T-cell (primary cell): ENCODE results near the gene NUP42. TPM values are rescaled to one million over a fixed set of nuclear protein-coding genes. Genes with fewer than 3 reads are reported as not detected.
"Not testable (repeated sequence)": the region's sequence is repeated elsewhere in the genome, so short reads cannot be mapped to it uniquely, and the experiment has no call there.

Source experiments
- ATAC-seq, 4 experiments: fragments of 200-7000 bp in 3 of 4; fragments of 150-1000 bp in 1 of 4; cut with Tn5 transposase; replicated peaks in 1 of 4; 1 replicate in 3 of 4; 2 replicates in 1 of 4; pipeline ENCODE4 v1.10.0; 2021; ENCODE audit warnings: moderate library complexity in 3 of 4, mild to moderate bottlenecking in 2 of 4, moderate number of reproducible peaks in 1 of 4
- CTCF ChIA-PET, 2 donors: fragments of 300-600 bp; sonication (Branson Sonifier 250); formaldehyde crosslinking; loops; one replicate each; lab custom pipeline; 2022; ENCODE audit warnings: antibody characterized with exemption in 2 of 2; lab: Charles Lee
- POLR2A ChIA-PET, 2 donors: fragments of 300-600 bp; sonication (Branson Sonifier 250); formaldehyde crosslinking; loops; one replicate each; lab custom pipeline; 2022; ENCODE audit warnings: antibody characterized with exemption in 2 of 2; lab: Charles Lee
- DNase-seq, 35 experiments: peaks; one replicate each; pipeline versions ENCODE4 v3.0.0 to v3.0.0-alpha.2; 2013 to 2023
- H3K27ac ChIP-seq: one replicate; pipeline ENCODE4 v1.5.1; 2013; ENCODE audit warnings: low read length
- H3K27me3 ChIP-seq, 2 experiments: replicated peaks in 1 of 2; 1 replicate in 1 of 2; 2 replicates in 1 of 2; pipeline versions ENCODE4 v1.6.1 to v1.7.0; 2013; ENCODE audit warnings: low read length in 1 of 2, mixed read lengths in 1 of 2; ENCODE audit not compliant: control insufficient read depth in 2 of 2, insufficient read depth in 2 of 2; ENCODE audit errors: extremely low read depth in 1 of 2
- H3K36me3 ChIP-seq, 2 donors: 1 replicate in 1 of 2; 2 replicates in 1 of 2; pipeline versions ENCODE4 v1.6.1 to v1.7.0; 2013; ENCODE audit warnings: low read length in 1 of 2; ENCODE audit not compliant: control insufficient read depth in 2 of 2, insufficient read depth in 1 of 2; ENCODE audit errors: extremely low read depth in 1 of 2
- H3K4me1 ChIP-seq, 2 experiments: 1 replicate in 1 of 2; 2 replicates in 1 of 2; pipeline versions ENCODE4 v1.6.1 to v1.7.0; 2013; ENCODE audit warnings: low read length in 2 of 2, mixed read lengths in 1 of 2; ENCODE audit not compliant: insufficient read depth in 2 of 2, control insufficient read depth in 1 of 2; ENCODE audit errors: extremely low read depth in 1 of 2
- H3K4me3 ChIP-seq, 2 donors: 1 replicate in 1 of 2; 2 replicates in 1 of 2; pipeline versions ENCODE4 v1.5.1 to v1.7.0; 2013; ENCODE audit warnings: mild to moderate bottlenecking in 2 of 2, low read length in 1 of 2, moderate library complexity in 1 of 2; ENCODE audit not compliant: control insufficient read depth in 1 of 2; ENCODE audit errors: extremely low read depth in 1 of 2
- H3K9me3 ChIP-seq: 2 replicates; pipeline ENCODE4 v1.7.0; 2013
- H3K27ac Mint-ChIP-seq, 2 donors: one replicate each; pipeline ENCODE4 v1.8.0; 2020 to 2021; ENCODE audit warnings: mild to moderate bottlenecking in 2 of 2, mixed read lengths in 2 of 2
- H3K27me3 Mint-ChIP-seq, 2 donors: one replicate each; pipeline ENCODE4 v1.8.0; 2021 to 2022; ENCODE audit warnings: mixed read lengths in 2 of 2
- H3K36me3 Mint-ChIP-seq: one replicate; pipeline ENCODE4 v1.8.0; 2021; ENCODE audit warnings: mixed read lengths
- H3K4me1 Mint-ChIP-seq, 3 donors: one replicate each; pipeline ENCODE4 v1.8.0; 2020 to 2022; ENCODE audit warnings: mixed read lengths in 3 of 3, mild to moderate bottlenecking in 1 of 3
- H3K4me3 Mint-ChIP-seq, 3 donors: one replicate each; pipeline ENCODE4 v1.8.0; 2020 to 2022; ENCODE audit warnings: mild to moderate bottlenecking in 3 of 3, mixed read lengths in 3 of 3, moderate library complexity in 3 of 3
- H3K9me3 Mint-ChIP-seq, 3 donors: one replicate each; pipeline ENCODE4 v1.8.0; 2020 to 2022; ENCODE audit warnings: mixed read lengths in 3 of 3
- WGBS: methylation state at CpG from one replicate; pipeline ENCODE4 v1.1.5; 2013; ENCODE audit warnings: missing lambda C conversion rate; ENCODE audit not compliant: insufficient coverage; 5-methylcytosine and 5-hydroxymethylcytosine counted together
- total RNA-seq, 35 experiments: library from RNA in 6 of 35; stranded (reverse) in 6 of 35; fragments of 120-200 nt in 1 of 35; gene quantifications; one replicate each; pipeline versions ENCODE4 v1.2.1 to v1.2.4 and lab custom pipeline; 2013 to 2026

NUP42 gene
- total RNA-seq, 5 donors from 2014 or later (not counting 1 experiment from before 2014, with no cell fraction given), result 17.5 to 38.9 (median 31.9) TPM

GRCh38 chr7:23196306-23196705 lies 14.5 kb downstream of the NUP42 start:
- POLR2A ChIA-PET, result no interaction called here
- Mint-ChIP-seq H3K4me3 (no peak overlapping the region), H3K9me3 (no peaks in the 10 kb centered on the region), H3K36me3 (peaks cover 52% of the 10 kb centered on the region), H3K27ac (no peak overlapping the region), H3K27me3 (no peaks in the 10 kb centered on the region), H3K4me1 (peaks cover 0 to 1% (median 0%) of the 10 kb centered on the region in 3 donors)
- H3K36me3 ChIP-seq, result peaks cover 9 to 46% of the 10 kb centered on the region in 2 donors
- no peaks in the 10 kb centered on the region for H3K27me3 ChIP-seq
- CTCF ChIA-PET, result no interaction called here
- no peaks in the 10 kb centered on the region for H3K4me1 ChIP-seq
- no peak overlapping the region for H3K27ac ChIP-seq
- no peak overlapping the region for H3K4me3 ChIP-seq
- no CpG with 5 or more reads among the region's 5 CpGs for WGBS
- no peaks in the 10 kb centered on the region for H3K9me3 ChIP-seq
- no peak for DNase-seq
- ATAC-seq, result no peak

GRCh38 chr7:23197745-23198144 lies 15.9 kb downstream of the NUP42 start:
- H3K27me3 Mint-ChIP-seq, CTCF ChIA-PET, H3K27ac ChIP-seq, H3K4me1 ChIP-seq, H3K4me3 Mint-ChIP-seq, H3K9me3 ChIP-seq, H3K4me1 Mint-ChIP-seq, H3K27ac Mint-ChIP-seq, ATAC-seq, POLR2A ChIA-PET, DNase-seq, H3K4me3 ChIP-seq, H3K27me3 ChIP-seq, H3K9me3 Mint-ChIP-seq: not testable (repeated sequence)
- H3K36me3 ChIP-seq, result peaks cover 9 to 42% of the 10 kb centered on the region in 2 donors
- H3K36me3 Mint-ChIP-seq, result peaks cover 56% of the 10 kb centered on the region
- WGBS, result 100% methylated on average over 3 of the region's 5 CpGs

- Histone ChIP-seq H3K4me1 (no peaks in the 10 kb centered on the region), H3K4me3 (no peak overlapping the region), H3K27me3 (no peaks in the 10 kb centered on the region), H3K36me3 (peaks cover 9 to 41% of the 10 kb centered on the region in 2 donors), H3K27ac (no peak overlapping the region), H3K9me3 (no peaks in the 10 kb centered on the region)
- ATAC-seq, result no peak
- no peak for DNase-seq
- H3K27me3 Mint-ChIP-seq, result peaks cover 2 to 3% of the 10 kb centered on the region in 2 donors
- WGBS, result 100% methylated on average over 1 of the region's 2 CpGs
- ChIA-PET CTCF (interaction anchor here in 1 of 2 donors (0.6 kb wide), 1 partner anchor 340 kb away, joined by 3 read pairs; no protein-coding TSS in a partner anchor), POLR2A (no interaction called here)
- H3K27ac Mint-ChIP-seq, result no peak overlapping the region
- H3K36me3 Mint-ChIP-seq, result peaks cover 67% of the 10 kb centered on the region
- H3K4me3 Mint-ChIP-seq, result no peak overlapping the region
- H3K9me3 Mint-ChIP-seq, result no peaks in the 10 kb centered on the region
- H3K4me1 Mint-ChIP-seq, result peaks cover 0 to under 1% (median 0%) of the 10 kb centered on the region in 3 donors
Measured at GRCh38 chr7:23200331-23200730, 18.5 kb downstream of the NUP42 start.

GRCh38 chr7:23204241-23204640 lies 22.4 kb downstream of the NUP42 start:
- H3K36me3 ChIP-seq, result peaks cover 9 to 24% of the 10 kb centered on the region in 2 donors

GRCh38 chr7:23205577-23205908 lies 23.7 kb downstream of the NUP42 start:
- Mint-ChIP-seq H3K4me3 (peak overlapping the region in 1 of 3 donors; percentile 65), H3K9me3 (no peaks in the 10 kb centered on the region), H3K27me3 (peaks cover 23 to 24% of the 10 kb centered on the region in 2 donors), H3K4me1 (peaks cover 0 to 8% (median 4%) of the 10 kb centered on the region in 3 donors), H3K36me3 (peaks cover 38% of the 10 kb centered on the region), H3K27ac (no peak overlapping the region)
- DNase-seq (no peak), ATAC-seq (no peak)
- WGBS, result no CpG with 5 or more reads among the region's 2 CpGs
- H3K4me3 ChIP-seq, result peak overlapping the region in 1 of 2 donors; percentile 46
- no peaks in the 10 kb centered on the region for H3K4me1 ChIP-seq
- no peak overlapping the region for H3K27ac ChIP-seq
- H3K9me3 ChIP-seq, result no peaks in the 10 kb centered on the region
- peaks cover 9 to 12% of the 10 kb centered on the region in 2 donors for H3K36me3 ChIP-seq
- ChIA-PET POLR2A (no interaction called here), CTCF (no interaction called here)
- peaks cover 0 to 9% of the 10 kb centered on the region in 2 experiments for H3K27me3 ChIP-seq

More at GRCh38 chr7:23204241-23204640, 22.4 kb downstream of the NUP42 start:
- peaks cover 0 to 8% (median 4%) of the 10 kb centered on the region in 3 donors for H3K4me1 Mint-ChIP-seq
- Histone ChIP-seq H3K9me3 (no peaks in the 10 kb centered on the region), H3K27ac (no peak overlapping the region), H3K27me3 (peaks cover 0 to 9% of the 10 kb centered on the region in 2 experiments), H3K4me1 (no peaks in the 10 kb centered on the region), H3K4me3 (no peak overlapping the region)
- peaks cover 51% of the 10 kb centered on the region for H3K36me3 Mint-ChIP-seq
- ChIA-PET CTCF (interaction anchor here in 1 of 2 donors (0.6 kb wide), 1 partner anchor 21 kb away, joined by 4 read pairs; no protein-coding TSS in a partner anchor), POLR2A (interaction anchor here in 1 of 2 donors (0.6 kb wide), 1 partner anchor 1120 kb away, joined by 3 read pairs; no protein-coding TSS in a partner anchor)
- H3K4me3 Mint-ChIP-seq, result no peak overlapping the region
- no peak overlapping the region for H3K27ac Mint-ChIP-seq
- no peaks in the 10 kb centered on the region for H3K9me3 Mint-ChIP-seq
- no CpG with 5 or more reads among the region's 1 CpG for WGBS
- peaks cover 17 to 20% of the 10 kb centered on the region in 2 donors for H3K27me3 Mint-ChIP-seq
- no peak for ATAC-seq
- no peak for DNase-seq

- Histone ChIP-seq H3K4me3 (peak overlapping the region in 1 of 2 donors; percentile 46), H3K36me3 (peaks cover 7% of the 10 kb centered on the region in 2 donors), H3K9me3 (no peaks in the 10 kb centered on the region), H3K4me1 (no peaks in the 10 kb centered on the region), H3K27ac (no peak overlapping the region), H3K27me3 (peaks cover 0 to 15% of the 10 kb centered on the region in 2 experiments)
- WGBS, result 35% methylated on average over 54 of the region's 76 CpGs
- CTCF ChIA-PET, result no interaction called here
- Mint-ChIP-seq H3K36me3 (peaks cover 33% of the 10 kb centered on the region), H3K27ac (no peak overlapping the region), H3K4me3 (peak overlapping the region in 2 of 3 donors; percentile 13 to 65), H3K27me3 (peaks cover 26 to 30% of the 10 kb centered on the region in 2 donors), H3K4me1 (peaks cover 0 to 8% (median 4%) of the 10 kb centered on the region in 3 donors), H3K9me3 (no peaks in the 10 kb centered on the region)
- DNase-seq (peak in 5 of 35 experiments; percentile 6 to 34 (median 17)), ATAC-seq (peak in 3 of 4 experiments; percentile 51 to 87 (median 73))
- POLR2A ChIA-PET, result interaction anchor here in 1 of 2 donors (0.6 kb wide), 1 partner anchor 99 kb away, joined by 4 read pairs; no protein-coding TSS in a partner anchor
Measured at GRCh38 chr7:23205909-23206767, 24.3 kb downstream of the NUP42 start.
